Activated T-helper 1 cell treated with anti-CD3 and anti-CD28 coated beads, Interleukin-12 subunit alpha, Interleukin-12 subunit beta, Interleukin-2, Interleukin-4 antibody, amounts not matched to agents 30 ng/mL and 10 ng/mL and 1 ng/mL, durations not matched to agents 14 hours and 24 hours and 36 hours (primary cell): ENCODE results near the gene FKBP14. TPM values are rescaled to one million over a fixed set of nuclear protein-coding genes. Genes with fewer than 3 reads are reported as not detected.

Experiments
- DNase-seq: peaks from one replicate; pipeline ENCODE4 v3.0.0; 2021; ENCODE audit warnings: low spot score
- H3K27ac Mint-ChIP-seq: one replicate; pipeline ENCODE4 v1.8.0; 2021; ENCODE audit warnings: mild to moderate bottlenecking, mixed read lengths
- H3K27me3 Mint-ChIP-seq: one replicate; pipeline ENCODE4 v1.8.0; 2022; ENCODE audit warnings: mild to moderate bottlenecking, moderate library complexity, mixed read lengths; ENCODE audit not compliant: insufficient read depth
- H3K36me3 Mint-ChIP-seq: one replicate; pipeline ENCODE4 v1.8.0; 2021; ENCODE audit warnings: low read depth, mixed read lengths
- H3K4me1 Mint-ChIP-seq: one replicate; pipeline ENCODE4 v1.8.0; 2021; ENCODE audit warnings: low read depth, mixed read lengths
- H3K4me3 Mint-ChIP-seq: one replicate; pipeline ENCODE4 v1.8.0; 2021; ENCODE audit warnings: mild to moderate bottlenecking, moderate library complexity, mixed read lengths
- H3K9me3 Mint-ChIP-seq: one replicate; pipeline ENCODE4 v1.8.0; 2021; ENCODE audit warnings: mixed read lengths
- intact Hi-C: fragments of 100-400 bp; cut with micrococcal nuclease; formaldehyde crosslinking; loops from one replicate; pipeline ENCODE4 v1.15.1; 2024
- total RNA-seq: library from RNA; stranded (reverse); gene quantifications from 2 replicates; pipeline ENCODE4 v1.2.3, GENCODE V29; 2022

The FKBP14 gene
- total RNA-seq, 1 donor from 2014 or later, result 10.6 TPM

- peaks cover 39% of the 10 kb centered on the region for H3K4me1 Mint-ChIP-seq
- H3K27ac Mint-ChIP-seq, result peak within 1 kb of the TSS; percentile 89
- no peak within 1 kb of the TSS for H3K4me3 Mint-ChIP-seq
- H3K36me3 Mint-ChIP-seq, result peaks cover 3% of the 10 kb centered on the region
- peak; percentile 87 for DNase-seq
- no peaks in the 10 kb centered on the region for H3K27me3 Mint-ChIP-seq
- intact Hi-C loops, result loop anchor here (1.0 to 5.0 kb wide), 6 partner anchors 34 to 744 kb away; partner anchors contain the start of genes GGCT, MINDY4 and SCRN1
- no peaks in the 10 kb centered on the region for H3K9me3 Mint-ChIP-seq
These were observed 1.8 kb upstream of the FKBP14 start, which contains the start of gene PLEKHA8 for GRCh38 chr7:30028216-30028748. TSS of gene PLEKHA8 (plus strand) at chr7:30028412. CDS start at chr7:30028763, 351 bp downstream.

DNA sequence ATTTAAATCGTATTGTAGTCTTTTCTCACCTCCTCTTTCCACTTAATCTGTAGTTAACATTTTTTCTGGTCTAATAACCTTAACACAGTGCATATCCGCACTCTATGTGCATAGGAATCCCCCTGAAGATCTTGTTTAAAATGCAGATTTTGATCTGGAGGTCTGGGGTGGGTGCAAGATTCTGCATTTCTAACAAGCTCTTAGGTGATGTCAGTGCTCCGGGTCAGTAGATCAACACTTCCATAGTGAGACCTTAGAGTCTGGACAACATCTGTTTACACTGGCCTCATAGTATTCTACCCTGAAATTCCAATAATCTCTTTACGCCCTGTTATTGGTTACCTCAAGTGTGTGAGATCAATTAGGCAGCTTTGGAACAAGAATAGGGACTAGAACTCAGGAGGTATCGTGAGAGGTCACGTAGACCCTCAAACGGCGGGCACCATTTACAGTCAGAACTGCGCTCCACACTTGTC, 1.3 kb upstream of the FKBP14 start:
- H3K4me3 Mint-ChIP-seq, result no peak overlapping the region
- no peaks in the 10 kb centered on the region for H3K27me3 Mint-ChIP-seq
- H3K36me3 Mint-ChIP-seq, result peaks cover 3% of the 10 kb centered on the region
- peak overlapping the region; percentile 89 for H3K27ac Mint-ChIP-seq
- no peaks in the 10 kb centered on the region for H3K9me3 Mint-ChIP-seq
- intact Hi-C loops, result loop anchor here (1.0 to 5.0 kb wide), 7 partner anchors 35 to 745 kb away; partner anchors contain the start of genes GGCT, MINDY4, NOD1 and SCRN1
- DNase-seq, result no peak
- H3K4me1 Mint-ChIP-seq, result peaks cover 44% of the 10 kb centered on the region

- Mint-ChIP-seq H3K4me3 (no peak overlapping the region), H3K36me3 (peaks cover 3% of the 10 kb centered on the region), H3K27ac (peak overlapping the region; percentile 89), H3K9me3 (no peaks in the 10 kb centered on the region), H3K4me1 (peaks cover 44% of the 10 kb centered on the region), H3K27me3 (no peaks in the 10 kb centered on the region)
- intact Hi-C loops, result loop anchor here (2.0 to 5.0 kb wide), 2 partner anchors 452 to 745 kb away; partner anchors contain the start of genes MINDY4 and NOD1
- peak; percentile 2 for DNase-seq
These were observed 559 bp upstream of the FKBP14 start for GRCh38 chr7:30027065-30027456.

DNA sequence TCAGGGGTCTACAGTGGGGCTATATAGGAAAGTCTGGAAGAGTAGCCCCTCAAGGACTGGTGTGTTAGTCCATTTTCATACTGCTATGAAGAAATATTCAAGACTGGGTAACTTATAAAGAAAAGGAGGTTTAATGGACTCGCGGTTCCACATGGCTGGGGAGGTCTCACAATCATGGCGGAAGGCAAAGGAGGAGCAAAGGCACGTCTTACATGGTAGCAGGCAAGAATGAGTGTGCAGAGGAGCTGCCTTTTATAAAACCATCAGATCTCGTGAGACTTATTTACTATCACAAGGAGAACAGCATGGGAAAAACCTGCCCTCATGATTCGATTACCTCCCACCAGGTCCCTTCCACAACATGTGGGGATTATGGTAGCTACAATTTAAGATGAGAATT, 3.0 kb downstream of the FKBP14 start:
- no peaks in the 10 kb centered on the region for H3K27me3 Mint-ChIP-seq
- no peak for DNase-seq
- H3K9me3 Mint-ChIP-seq, result no peaks in the 10 kb centered on the region
- peaks cover 6% of the 10 kb centered on the region for H3K36me3 Mint-ChIP-seq
- intact Hi-C loops, result no loop called here
- no peak overlapping the region for H3K27ac Mint-ChIP-seq
- H3K4me3 Mint-ChIP-seq, result no peak overlapping the region
- peaks cover 51% of the 10 kb centered on the region for H3K4me1 Mint-ChIP-seq

DNA sequence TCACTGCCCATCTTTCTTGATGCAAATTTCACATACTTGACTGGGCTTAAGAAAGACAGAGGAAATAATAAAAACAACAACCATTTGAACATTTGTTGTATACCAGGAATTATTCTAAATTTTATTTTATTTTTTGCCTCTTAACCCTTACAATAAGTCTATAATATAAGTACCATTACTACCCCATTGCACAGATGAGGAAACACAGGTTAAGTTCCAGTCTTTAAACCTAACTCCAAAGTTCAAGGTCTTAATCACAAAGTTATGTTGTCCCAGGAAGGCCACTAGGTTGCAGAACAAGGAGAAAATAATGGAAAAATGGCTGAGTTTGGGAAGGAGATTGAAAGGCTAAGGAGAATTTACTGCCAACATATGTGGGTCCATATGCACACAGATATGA, 3.5 kb downstream of the FKBP14 start:
- intact Hi-C loops, result no loop called here
- H3K4me3 Mint-ChIP-seq, result no peak overlapping the region
- H3K27ac Mint-ChIP-seq, result no peak overlapping the region
- H3K27me3 Mint-ChIP-seq, result no peaks in the 10 kb centered on the region
- peaks cover 10% of the 10 kb centered on the region for H3K36me3 Mint-ChIP-seq
- DNase-seq, result no peak
- peaks cover 50% of the 10 kb centered on the region for H3K4me1 Mint-ChIP-seq
- H3K9me3 Mint-ChIP-seq, result no peaks in the 10 kb centered on the region

- H3K4me1 Mint-ChIP-seq, result peaks cover 27% of the 10 kb centered on the region
- H3K36me3 Mint-ChIP-seq, result peaks cover 13% of the 10 kb centered on the region
- H3K4me3 Mint-ChIP-seq, result no peak overlapping the region
- no peak for DNase-seq
- no peaks in the 10 kb centered on the region for H3K27me3 Mint-ChIP-seq
- intact Hi-C loops, result no loop called here
- H3K27ac Mint-ChIP-seq, result no peak overlapping the region
- no peaks in the 10 kb centered on the region for H3K9me3 Mint-ChIP-seq
These were observed 6.0 kb downstream of the FKBP14 start for GRCh38 chr7:30020535-30020934.

DNA sequence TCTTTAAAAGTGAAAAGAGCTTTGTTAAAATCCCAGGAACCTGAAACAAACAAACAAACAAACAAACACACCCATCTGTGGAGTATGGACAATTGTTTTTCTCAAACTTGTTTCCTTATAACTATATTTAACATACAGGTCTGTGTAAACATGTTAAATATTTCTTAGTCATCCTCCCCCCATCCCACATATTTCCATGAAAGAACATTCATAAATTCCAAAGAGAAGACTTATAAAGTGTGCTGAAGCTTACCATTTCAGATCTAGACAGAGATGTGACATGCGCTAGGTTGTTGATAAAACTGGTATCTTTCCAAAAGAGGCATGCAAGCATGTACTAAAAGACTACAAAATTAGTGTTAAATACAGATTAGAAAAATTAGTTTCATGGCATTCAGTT, 6.5 kb downstream of the FKBP14 start:
- Mint-ChIP-seq H3K36me3 (peaks cover 11% of the 10 kb centered on the region), H3K27me3 (no peaks in the 10 kb centered on the region), H3K9me3 (no peaks in the 10 kb centered on the region), H3K4me1 (peaks cover 22% of the 10 kb centered on the region), H3K27ac (no peak overlapping the region), H3K4me3 (no peak overlapping the region)
- DNase-seq, result no peak
- intact Hi-C loops, result no loop called here

DNA sequence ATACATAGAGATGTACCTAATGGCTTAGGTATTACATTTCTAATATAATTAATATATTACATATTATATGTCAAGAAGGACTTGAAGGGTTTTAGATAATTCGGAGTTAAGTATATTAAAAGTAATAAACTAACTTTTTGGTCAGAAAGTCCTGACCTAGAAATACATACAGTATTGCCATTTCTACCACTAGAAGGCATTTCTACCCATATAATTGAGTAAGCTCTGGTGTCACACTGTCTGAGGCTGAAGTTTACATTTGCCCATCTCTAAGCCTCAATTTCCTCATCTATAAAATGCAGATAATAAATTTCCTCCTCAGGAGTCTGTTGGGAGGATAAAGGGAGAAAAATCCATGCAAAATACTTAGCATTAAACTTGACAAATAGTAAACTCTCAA, 7.1 kb downstream of the FKBP14 start:
- no peak overlapping the region for H3K27ac Mint-ChIP-seq
- intact Hi-C loops, result no loop called here

GRCh38 chr7:30018451-30018850, 8.1 kb downstream of the FKBP14 start:
- Mint-ChIP-seq H3K27me3 (no peaks in the 10 kb centered on the region), H3K27ac (no peak overlapping the region), H3K4me3 (no peak overlapping the region), H3K9me3 (no peaks in the 10 kb centered on the region), H3K4me1 (peaks cover 13% of the 10 kb centered on the region), H3K36me3 (peaks cover 15% of the 10 kb centered on the region)
- DNase-seq, result no peak
- intact Hi-C loops, result no loop called here

More for the DNA sequence above, 7.1 kb downstream of the FKBP14 start:
- Mint-ChIP-seq H3K9me3 (no peaks in the 10 kb centered on the region), H3K27me3 (no peaks in the 10 kb centered on the region), H3K4me1 (peaks cover 20% of the 10 kb centered on the region), H3K36me3 (peaks cover 11% of the 10 kb centered on the region), H3K4me3 (no peak overlapping the region)
- no peak for DNase-seq

GRCh38 chr7:30012757-30013156, 13.7 kb downstream of the FKBP14 start:
- intact Hi-C loops, result no loop called here
- no peak overlapping the region for H3K27ac Mint-ChIP-seq
- peaks cover 11% of the 10 kb centered on the region for H3K36me3 Mint-ChIP-seq
- no peaks in the 10 kb centered on the region for H3K27me3 Mint-ChIP-seq
- H3K9me3 Mint-ChIP-seq, result no peaks in the 10 kb centered on the region
- H3K4me1 Mint-ChIP-seq, result no peaks in the 10 kb centered on the region
- H3K4me3 Mint-ChIP-seq, result no peak overlapping the region
- no peak for DNase-seq

GRCh38 chr7:30010021-30010420, 16.5 kb downstream of the FKBP14 start:
- Mint-ChIP-seq H3K9me3 (no peaks in the 10 kb centered on the region), H3K4me1 (no peaks in the 10 kb centered on the region), H3K27me3 (no peaks in the 10 kb centered on the region), H3K27ac (no peak overlapping the region), H3K36me3 (peaks cover 8% of the 10 kb centered on the region), H3K4me3 (no peak overlapping the region)
- intact Hi-C loops, result no loop called here
- no peak for DNase-seq

DNA sequence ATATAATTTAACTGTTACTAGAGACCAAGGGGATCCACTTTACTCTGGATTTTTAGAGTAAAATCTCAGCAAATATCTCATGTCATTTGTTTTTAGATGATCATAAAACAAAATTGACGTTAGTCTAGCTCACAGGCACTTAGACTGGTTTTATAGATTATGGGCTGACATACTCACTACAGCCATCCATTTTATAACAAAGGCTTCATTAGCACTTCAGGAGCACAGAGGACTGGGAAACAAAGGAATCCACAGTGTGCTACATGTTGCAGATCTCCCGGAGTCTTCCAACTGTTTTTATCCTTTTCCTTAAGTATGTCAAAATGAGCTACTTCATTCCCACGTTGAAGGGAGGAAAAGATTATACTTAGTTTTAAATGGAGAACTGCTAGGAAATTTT, 21.0 kb downstream of the FKBP14 start:
- H3K4me3 Mint-ChIP-seq, result no peak overlapping the region
- H3K36me3 Mint-ChIP-seq, result no peaks in the 10 kb centered on the region
- no peaks in the 10 kb centered on the region for H3K9me3 Mint-ChIP-seq
- no peak overlapping the region for H3K27ac Mint-ChIP-seq
- H3K27me3 Mint-ChIP-seq, result no peaks in the 10 kb centered on the region
- intact Hi-C loops, result no loop called here
- H3K4me1 Mint-ChIP-seq, result no peaks in the 10 kb centered on the region
- DNase-seq, result no peak

DNA sequence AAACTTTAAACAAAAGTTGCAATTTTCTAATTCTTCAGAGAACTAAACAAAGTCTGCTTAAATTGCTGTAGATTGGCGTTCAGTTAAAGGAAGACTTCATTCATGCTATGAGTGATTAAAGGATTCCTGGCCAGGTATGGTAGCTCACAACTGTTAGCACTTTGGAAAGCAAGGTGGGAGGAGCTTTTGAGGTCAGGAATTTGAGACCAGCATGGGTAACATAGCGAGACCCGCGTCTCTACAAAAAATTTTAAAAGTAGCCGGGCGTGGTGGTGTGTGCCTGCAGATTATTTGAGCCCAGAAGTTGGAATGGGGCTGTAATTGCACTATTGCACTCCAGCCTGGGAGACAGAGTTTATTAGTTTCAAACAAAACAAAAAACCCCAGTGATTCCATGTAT, 23.4 kb downstream of the FKBP14 start:
- Mint-ChIP-seq H3K4me3 (no peak overlapping the region), H3K27me3 (peaks cover 4% of the 10 kb centered on the region), H3K4me1 (no peaks in the 10 kb centered on the region), H3K9me3 (no peaks in the 10 kb centered on the region), H3K27ac (no peak overlapping the region), H3K36me3 (no peaks in the 10 kb centered on the region)
- intact Hi-C loops, result no loop called here
- no peak for DNase-seq

GRCh38 chr7:30001998-30002397, 24.5 kb downstream of the FKBP14 start:
- peaks cover 4% of the 10 kb centered on the region for H3K9me3 Mint-ChIP-seq
- no peak overlapping the region for H3K4me3 Mint-ChIP-seq
- H3K27ac Mint-ChIP-seq, result no peak overlapping the region
- intact Hi-C loops, result no loop called here
- no peaks in the 10 kb centered on the region for H3K36me3 Mint-ChIP-seq
- H3K27me3 Mint-ChIP-seq, result peaks cover 9% of the 10 kb centered on the region
- no peaks in the 10 kb centered on the region for H3K4me1 Mint-ChIP-seq
- DNase-seq, result no peak
